ENCODE data around the gene AK1. TPM values are rescaled to one million over a fixed set of nuclear protein-coding genes. Genes with fewer than 3 reads are reported as not detected.

Gene AK1
- total RNA-seq, 4 donors from 2014 or later: 28.5 to 93.4 (median 54.1) TPM

- DNase-seq (ENCODE audit: low spot score): no peak
- TF ChIP-seq CTCF (IDR thresholded peaks at IDR 0.05): no peak
- ATAC-seq (ENCODE audit: low FRiP score): no peak
Measured at GRCh38 chr9:127915801-127916719, 38.6 kb upstream of the AK1 start.

GRCh38 chr9:127915325-127915752, 37.9 kb upstream of the AK1 start:
- no peak for DNase-seq (ENCODE audit: low spot score)
- no peak for TF ChIP-seq CTCF (IDR thresholded peaks at IDR 0.05)
- ATAC-seq (ENCODE audit: low FRiP score): no peak

DNA sequence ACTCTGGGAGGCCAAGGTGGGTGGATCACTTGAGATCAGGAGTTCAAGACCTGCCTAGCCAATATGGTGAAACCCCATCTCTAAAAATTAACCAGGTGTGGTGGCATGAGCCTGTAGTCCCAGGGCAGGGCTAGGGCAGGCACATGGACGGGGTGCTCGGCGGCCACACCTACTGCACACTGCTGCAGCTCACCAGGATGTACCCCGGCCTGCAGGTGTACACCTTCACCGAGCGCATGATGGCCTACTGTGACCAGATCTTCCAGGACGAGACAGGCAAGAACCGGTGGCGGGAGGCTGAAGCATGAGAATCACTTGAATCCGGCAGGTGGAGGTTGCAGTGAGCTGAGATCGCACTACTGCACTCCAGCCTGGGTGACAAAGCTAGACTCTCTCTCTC, 36.2 kb upstream of the AK1 start:
- TF ChIP-seq CTCF (IDR thresholded peaks at IDR 0.05): no peak
- no peak for ATAC-seq (ENCODE audit: low FRiP score)
- no peak for DNase-seq (ENCODE audit: low spot score)

DNA sequence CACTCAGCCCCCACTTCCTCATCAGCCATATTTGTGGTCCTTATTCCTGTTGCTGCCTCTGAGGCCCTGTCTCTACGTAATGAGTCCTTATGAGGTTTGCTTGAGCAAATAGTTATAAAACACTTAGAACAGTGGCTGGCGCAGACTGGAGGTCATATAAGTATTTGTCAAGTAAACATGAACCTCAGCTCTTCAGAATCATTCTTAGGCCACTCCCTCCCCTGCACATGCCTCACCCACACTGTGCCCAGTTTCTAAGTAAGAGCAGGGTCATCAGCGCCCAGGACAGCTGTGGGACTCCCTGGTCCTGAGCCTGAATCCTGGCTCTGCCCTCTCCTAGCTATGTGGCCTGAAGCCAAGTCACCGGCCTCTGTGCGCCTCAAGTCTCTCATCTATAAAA, 35.4 kb upstream of the AK1 start:
- ATAC-seq (ENCODE audit: low FRiP score): no peak
- no peak for DNase-seq (ENCODE audit: low spot score)
- no peak for TF ChIP-seq CTCF (IDR thresholded peaks at IDR 0.05)

DNA sequence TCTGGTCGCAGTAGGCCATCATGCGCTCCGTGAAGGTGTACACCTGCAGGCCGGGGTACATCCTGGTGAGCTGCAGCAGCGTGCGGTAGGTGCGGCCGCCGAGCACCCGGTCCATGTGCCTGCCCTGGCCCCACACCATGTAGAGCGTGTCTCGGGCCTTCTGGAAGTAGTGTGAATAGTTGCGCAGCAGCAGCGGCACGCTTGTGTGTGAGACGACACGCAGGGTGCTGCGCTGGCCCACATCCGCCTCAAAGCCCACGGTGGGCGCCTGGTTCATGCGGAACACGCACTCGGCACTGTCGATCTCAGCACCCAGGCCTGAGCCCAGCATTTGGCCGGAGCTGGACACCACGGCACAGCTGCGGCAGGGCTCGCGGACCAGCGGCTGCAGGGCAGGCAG, 34.8 kb upstream of the AK1 start:
- no peak for TF ChIP-seq CTCF (IDR thresholded peaks at IDR 0.05)
- ATAC-seq (ENCODE audit: low FRiP score): no peak
- DNase-seq (ENCODE audit: low spot score): no peak

DNA sequence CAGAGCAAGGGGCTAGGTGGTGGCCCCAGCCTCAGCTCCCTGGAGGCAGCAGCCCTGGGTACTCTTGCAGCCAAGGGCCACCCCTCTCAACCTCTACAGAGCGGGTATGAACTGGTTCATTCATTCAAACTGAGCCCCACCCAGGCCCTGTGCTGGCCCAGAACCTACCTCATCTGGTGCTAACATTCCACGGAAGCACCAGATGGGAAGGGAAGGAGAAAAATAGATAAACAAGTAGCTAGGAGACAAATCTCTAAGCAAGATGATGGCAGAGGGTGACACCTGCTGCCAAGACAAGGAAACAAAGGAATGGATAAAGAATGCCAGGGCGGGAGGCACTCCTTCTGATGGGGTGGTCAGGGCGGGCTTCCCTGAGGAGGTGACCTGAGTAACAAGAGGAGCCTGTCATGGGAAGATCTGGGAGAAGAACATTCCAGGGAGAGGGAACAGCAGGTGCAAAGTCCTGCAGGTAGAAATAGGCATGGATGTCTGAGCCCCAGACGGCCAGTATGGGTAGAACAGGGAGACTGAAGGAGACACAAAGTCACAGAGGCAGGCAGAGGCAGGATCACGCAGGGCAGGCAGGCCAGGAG, 33.2 kb upstream of the AK1 start:
- no peak for DNase-seq (ENCODE audit: low spot score)

More for the DNA sequence above, 33.2 kb upstream of the AK1 start:
- TF ChIP-seq CTCF (IDR thresholded peaks at IDR 0.05): no peak
- ATAC-seq (ENCODE audit: low FRiP score): no peak

All from omental fat pad (tissue), 4 donors.